SK-N-SH (cell line): ENCODE results near the gene KRT28. TPM values are rescaled to one million over a fixed set of nuclear protein-coding genes. Genes with fewer than 3 reads are reported as not detected.

Experiments
- CTCF ChIA-PET: fragments of 300-600, 350-600 bp; formaldehyde crosslinking; extraction: SDS; loops from one replicate; lab custom pipeline; 2021; lab: Yijun Ruan, JAX
- POLR2A ChIA-PET: fragments of 350-600 bp; sonication (Branson Sonifier 250); formaldehyde crosslinking; extraction: SDS; loops from one replicate; lab custom pipeline; 2020; ENCODE audit warnings: antibody characterized with exemption, inconsistent platforms; lab: Yijun Ruan, JAX
- DNase-seq: peaks from one replicate; pipeline ENCODE4 v3.0.0; 2012
- H2AFZ ChIP-seq: fragments of 200-600 bp; sonication (generic); 2 replicates; pipeline ENCODE4 v1.8.1; 2016; ENCODE audit warnings: antibody characterized with exemption, mild to moderate bottlenecking, low read depth
- H3F3A ChIP-seq: fragments of 200-600 bp; sonication (generic); replicated peaks from 2 replicates; pipeline ENCODE3; 2016; ENCODE audit warnings: antibody characterized with exemption, mild to moderate bottlenecking; ENCODE audit not compliant: insufficient read depth
- H3K27ac ChIP-seq, 2 experiments: fragments of 200-500 bp in 1 of 2; fragments of 200-600 bp in 1 of 2; sonication (Bioruptor generic) in 1 of 2; sonication (generic), shearing (Covaris generic) in 1 of 2; 2 replicates each; pipeline versions ENCODE4 v1.5.1 to v1.6.1; 2014 to 2016; ENCODE audit warnings: low read depth in 2 of 2, inconsistent platforms in 1 of 2, low read length in 1 of 2, mild to moderate bottlenecking in 1 of 2, mixed read lengths in 1 of 2
- H3K27me3 ChIP-seq: fragments of 200-600 bp; sonication (generic), shearing (Covaris generic); 2 replicates; pipeline ENCODE4 v1.6.1; 2016; ENCODE audit warnings: mixed run types; ENCODE audit not compliant: insufficient read depth
- H3K36me3 ChIP-seq, 2 experiments: fragments of 200-500 bp in 1 of 2; fragments of 200-600 bp in 1 of 2; sonication (Bioruptor generic) in 1 of 2; sonication (generic) in 1 of 2; replicated peaks in 1 of 2; 2 replicates each; pipeline versions ENCODE3 to v1.5.1; 2014 to 2016; ENCODE audit warnings: low read length in 1 of 2, mild to moderate bottlenecking in 1 of 2; ENCODE audit not compliant: insufficient read depth in 2 of 2, control insufficient read depth in 1 of 2
- H3K4me1 ChIP-seq, 2 experiments: fragments of 200-500 bp in 1 of 2; fragments of 200-600 bp in 1 of 2; sonication (Bioruptor generic) in 1 of 2; sonication (generic), shearing (Covaris generic) in 1 of 2; 2 replicates each; pipeline versions ENCODE4 v1.5.1 to v1.6.1; 2014 to 2016; ENCODE audit warnings: low read depth in 1 of 2, low read length in 1 of 2, mixed run types in 1 of 2; ENCODE audit not compliant: insufficient read depth in 2 of 2, control insufficient read depth in 1 of 2
- H3K4me2 ChIP-seq: fragments of 200-600 bp; sonication (generic), shearing (Covaris generic); 2 replicates; pipeline ENCODE4 v1.6.1; 2017; ENCODE audit warnings: mixed run types
- H3K4me3 ChIP-seq, 2 experiments: fragments of 200-500 bp in 1 of 2; fragments of 200-600 bp in 1 of 2; sonication (Bioruptor generic) in 1 of 2; sonication (generic), shearing (Covaris generic) in 1 of 2; 2 replicates each; pipeline versions ENCODE4 v1.5.1 to v1.8.1; 2014 to 2016; ENCODE audit warnings: low read depth in 2 of 2, inconsistent platforms in 1 of 2, low read length in 1 of 2, mild to moderate bottlenecking in 1 of 2, mixed read lengths in 1 of 2, moderate library complexity in 1 of 2
- H3K79me2 ChIP-seq: fragments of 200-600 bp; sonication (generic); 2 replicates; pipeline ENCODE4 v1.8.1; 2017; ENCODE audit warnings: mild to moderate bottlenecking; ENCODE audit not compliant: insufficient read depth
- H3K9ac ChIP-seq: fragments of 200-600 bp; sonication (generic); 2 replicates; pipeline ENCODE4 v1.6.1; 2017; ENCODE audit warnings: mixed run types
- H3K9me2 ChIP-seq: fragments of 200-600 bp; sonication (generic); 2 replicates; pipeline ENCODE4 v1.6.1; 2017; ENCODE audit warnings: mixed run types
- H3K9me3 ChIP-seq: fragments of 200-600 bp; sonication (generic); 2 replicates; pipeline ENCODE4 v1.6.1; 2017; ENCODE audit warnings: mixed run types, mild to moderate bottlenecking, moderate library complexity
- H4K20me1 ChIP-seq: fragments of 200-600 bp; sonication (generic); 2 replicates; pipeline ENCODE4 v1.6.1; 2017; ENCODE audit warnings: mild to moderate bottlenecking, mixed run types; ENCODE audit not compliant: insufficient read depth
- EP300 ChIP-seq, 2 experiments: IDR thresholded peaks; 2 replicates each; pipeline versions ENCODE4 v1.4.0 to v1.6.1; 2012; ENCODE audit warnings: borderline replicate concordance in 1 of 2, low read depth in 1 of 2, low read length in 1 of 2
- EZH2phosphoT487 ChIP-seq: fragments of 200-600 bp; sonication (generic); IDR thresholded peaks from 2 replicates; pipeline ENCODE4 v1.6.1; 2017; ENCODE audit warnings: low read depth, mixed run types, mild to moderate bottlenecking, antibody characterized with exemption, moderate library complexity, borderline replicate concordance
- FOSL2 ChIP-seq: IDR thresholded peaks from 2 replicates; pipeline ENCODE4 v1.4.0; 2012; ENCODE audit warnings: low read depth, mild to moderate bottlenecking, moderate library complexity, borderline replicate concordance
- FOXM1 ChIP-seq: IDR thresholded peaks from 2 replicates; pipeline ENCODE4 v1.4.0; 2012; ENCODE audit warnings: low read depth, mild to moderate bottlenecking
- MXI1 ChIP-seq: IDR thresholded peaks from 2 replicates; pipeline ENCODE4 v1.6.1; 2012; ENCODE audit warnings: mild to moderate bottlenecking, low read depth, low read length, improper control_type of control experiment
- PBX3 ChIP-seq: IDR thresholded peaks from 2 replicates; pipeline ENCODE4; 2012
- RAD21 ChIP-seq: IDR thresholded peaks from 2 replicates; pipeline ENCODE4 v1.6.1; 2012; ENCODE audit warnings: mild to moderate bottlenecking, low read length
- RCOR1 ChIP-seq: fragments of 150-350 bp; IDR thresholded peaks from 2 replicates; pipeline ENCODE4 v1.6.1; 2017; ENCODE audit warnings: antibody characterized with exemption, low read length
- REST ChIP-seq: IDR thresholded peaks from 2 replicates; pipeline ENCODE4 v1.6.1; 2012; ENCODE audit warnings: mild to moderate bottlenecking, low read depth, low read length, moderate library complexity
- RFX5 ChIP-seq: IDR thresholded peaks from 2 replicates; pipeline ENCODE4 v1.6.1; 2012; ENCODE audit warnings: mild to moderate bottlenecking, improper control_type of control experiment, low read length
- RXRA ChIP-seq: IDR thresholded peaks from 2 replicates; pipeline ENCODE4 v1.4.0; 2012; ENCODE audit warnings: low read depth, mild to moderate bottlenecking, borderline replicate concordance
- TCF12 ChIP-seq: IDR thresholded peaks from 2 replicates; pipeline ENCODE4 v1.4.0; 2012
- TEAD4 ChIP-seq: IDR thresholded peaks from 2 replicates; pipeline ENCODE4 v1.4.0; 2012; ENCODE audit warnings: mild to moderate bottlenecking, borderline replicate concordance; ENCODE audit not compliant: insufficient read depth
- WGBS: methylation state at CpG from one replicate; pipeline ENCODE4 v1.1.6; 2017; ENCODE audit warnings: low lambda C conversion rate; 5-methylcytosine and 5-hydroxymethylcytosine counted together
- polyA plus RNA-seq, 3 experiments: library from polyadenylated mRNA; depleted of rRNA; stranded (reverse); fragments of >200 nt; gene quantifications; 2 replicates each; pipeline ENCODE4 v1.2.3, GENCODE V29; 2012

The KRT28 gene
- polyA plus RNA-seq, 1 of the 3 experiments (the other 2 are of a cell fraction) = not detected

GRCh38 chr17:40760105-40761016, 39.4 kb downstream of the KRT28 start:
- Histone ChIP-seq H2AFZ (no peak overlapping the region), H3K4me3 (no peak overlapping the region), H3K27ac (no peak overlapping the region), H3F3A (no peaks in the 10 kb centered on the region), H4K20me1 (no peaks in the 10 kb centered on the region), H3K9me3 (peaks cover 19% of the 10 kb centered on the region), H3K36me3 (no peaks in the 10 kb centered on the region), H3K79me2 (no peaks in the 10 kb centered on the region), H3K4me1 (no peaks in the 10 kb centered on the region), H3K9me2 (no peaks in the 10 kb centered on the region), H3K4me2 (no peak overlapping the region), H3K27me3 (no peaks in the 10 kb centered on the region), H3K9ac (no peak overlapping the region)
- no peak for DNase-seq
- WGBS = 3% methylated on average over 1 of the region's 1 CpG
- ChIA-PET CTCF (no interaction called here), POLR2A (no interaction called here)
- TF ChIP-seq PBX3 (no peak), MXI1 (no peak), TEAD4 (no peak)

- 0 out of 2 replicates have a peak, but pooled peaks cover under 1% of the 10 kb centered on the region for H3K9me3 ChIP-seq
- 6% methylated on average over 4 of the region's 4 CpGs for WGBS
- no peak for DNase-seq
- ChIA-PET POLR2A (no interaction called here), CTCF (no interaction called here)
- no peaks in the 10 kb centered on the region for H4K20me1 ChIP-seq
- no peaks in the 10 kb centered on the region for H3F3A ChIP-seq
- no peak within 1 kb of the TSS for H3K4me2 ChIP-seq
- no peak within 1 kb of the TSS for H3K27ac ChIP-seq
- no peak within 1 kb of the TSS for H3K9ac ChIP-seq
- no peaks in the 10 kb centered on the region for H3K4me1 ChIP-seq
- no peaks in the 10 kb centered on the region for H3K79me2 ChIP-seq
- H3K4me3 ChIP-seq = no peak within 1 kb of the TSS
- H3K27me3 ChIP-seq = peaks cover 32% of the 10 kb centered on the region; the same call in 1 of the 2 replicates
- TF ChIP-seq REST (no peak), TCF12 (no peak), FOSL2 (no peak), RXRA (no peak), EZH2phosphoT487 (no peak), MXI1 (no peak), RCOR1 (no peak), EP300 (IDR thresholded peaks at IDR 0.05; ENCODE audit: borderline replicate concordance in 1 of 2, low read depth in 1 of 2, low read length in 1 of 2) (no peak), FOXM1 (no peak), RAD21 (no peak), RFX5 (no peak)
- H2AFZ ChIP-seq = no peak within 1 kb of the TSS
- H3K36me3 ChIP-seq = no peaks in the 10 kb centered on the region
- no peaks in the 10 kb centered on the region for H3K9me2 ChIP-seq
Observed at GRCh38 chr17:40755231-40755630, 44.5 kb downstream of the KRT28 start, which contains the start of gene KRT25. KRT25 (minus strand) TSS chr17:40755331; CDS start chr17:40755271, 60 bp downstream.
